ENCODE measurements around the gene OR2A2. TPM values are rescaled to one million over a fixed set of nuclear protein-coding genes. Genes with fewer than 3 reads are reported as not detected.
A peak's percentile ranks its signal among the peaks of the same experiment; 100 is the strongest.
"Not testable (repeated sequence)": the region's sequence is repeated elsewhere in the genome, so short reads cannot be mapped to it uniquely, and the experiment has no call there.

The OR2A2 gene
- total RNA-seq, 2 donors from 2014 or later, result not detected

- Mint-ChIP-seq H3K27me3 (peaks cover 40% of the 10 kb centered on the region), H3K36me3 (ENCODE audit: low read depth) (no peaks in the 10 kb centered on the region), H3K4me1 (no peaks in the 10 kb centered on the region), H3K4me3 (no peak overlapping the region), H3K27ac (no peak overlapping the region)
- DNase-seq, result no peak
- H3K9me3 ChIP-seq (ENCODE audit: control insufficient read depth, low read length, poor library complexity, severe bottlenecking), result no peaks in the 10 kb centered on the region
- no peak for ATAC-seq
Measured at GRCh38 chr7:144113651-144114050, 4.3 kb downstream of the OR2A2 start.

GRCh38 chr7:144118341-144118740, 9.0 kb downstream of the OR2A2 start:
- DNase-seq (no peak), ATAC-seq (no peak)
- no peaks in the 10 kb centered on the region for H3K9me3 ChIP-seq (ENCODE audit: control insufficient read depth, low read length, poor library complexity, severe bottlenecking)
- Mint-ChIP-seq H3K36me3 (ENCODE audit: low read depth) (no peaks in the 10 kb centered on the region), H3K4me1 (no peaks in the 10 kb centered on the region), H3K27me3 (peaks cover 17% of the 10 kb centered on the region), H3K27ac (no peak overlapping the region), H3K4me3 (no peak overlapping the region)

GRCh38 chr7:144122876-144123275, 13.5 kb downstream of the OR2A2 start, which contains the start of gene OR2A14:
Gene OR2A14, plus strand, starts transcription at chr7:144123176. Its CDS starts 5,937 bp downstream, at chr7:144129113.
- H3K9me3 ChIP-seq (ENCODE audit: control insufficient read depth, low read length, poor library complexity, severe bottlenecking), result no peaks in the 10 kb centered on the region
- Mint-ChIP-seq H3K27ac (no peak within 1 kb of the TSS), H3K4me1 (no peaks in the 10 kb centered on the region), H3K27me3 (peaks cover 11% of the 10 kb centered on the region), H3K36me3 (ENCODE audit: low read depth) (no peaks in the 10 kb centered on the region), H3K4me3 (no peak within 1 kb of the TSS)
- ATAC-seq (no peak), DNase-seq (no peak)

- Mint-ChIP-seq H3K4me1 (no peaks in the 10 kb centered on the region), H3K36me3 (ENCODE audit: low read depth) (no peaks in the 10 kb centered on the region), H3K4me3 (no peak overlapping the region), H3K27me3 (peaks cover 12% of the 10 kb centered on the region), H3K27ac (no peak overlapping the region)
- H3K9me3 ChIP-seq (ENCODE audit: control insufficient read depth, low read length, poor library complexity, severe bottlenecking), result no peaks in the 10 kb centered on the region
- DNase-seq, result peak; percentile 62 to 85 (median 66)
- ATAC-seq, result peak; percentile 100
Measured at GRCh38 chr7:144127714-144128334, 18.4 kb downstream of the OR2A2 start.

- not testable (repeated sequence) for H3K4me1 Mint-ChIP-seq; ATAC-seq; H3K36me3 Mint-ChIP-seq (ENCODE audit: low read depth); H3K27ac Mint-ChIP-seq; DNase-seq; H3K4me3 Mint-ChIP-seq; H3K9me3 ChIP-seq (ENCODE audit: control insufficient read depth, low read length, poor library complexity, severe bottlenecking)
- peaks cover 12% of the 10 kb centered on the region for H3K27me3 Mint-ChIP-seq
Measured at GRCh38 chr7:144129601-144130000, 20.2 kb downstream of the OR2A2 start.

GRCh38 chr7:144130730-144131129, 21.3 kb downstream of the OR2A2 start:
- H3K4me1 Mint-ChIP-seq, result no peaks in the 10 kb centered on the region
- H3K27me3 Mint-ChIP-seq, result peaks cover 12% of the 10 kb centered on the region
- no peak overlapping the region for H3K27ac Mint-ChIP-seq
- H3K36me3 Mint-ChIP-seq (ENCODE audit: low read depth), result no peaks in the 10 kb centered on the region
- ATAC-seq, result no peak
- no peak overlapping the region for H3K4me3 Mint-ChIP-seq
- no peak for DNase-seq
- no peaks in the 10 kb centered on the region for H3K9me3 ChIP-seq (ENCODE audit: control insufficient read depth, low read length, poor library complexity, severe bottlenecking)

- ATAC-seq (no peak), DNase-seq (no peak)
- no peak overlapping the region for H3K4me3 Mint-ChIP-seq
- no peaks in the 10 kb centered on the region for H3K36me3 Mint-ChIP-seq (ENCODE audit: low read depth)
- no peak overlapping the region for H3K27ac Mint-ChIP-seq
- H3K4me1 Mint-ChIP-seq, result no peaks in the 10 kb centered on the region
- no peaks in the 10 kb centered on the region for H3K9me3 ChIP-seq (ENCODE audit: control insufficient read depth, low read length, poor library complexity, severe bottlenecking)
- H3K27me3 Mint-ChIP-seq, result peaks cover 20% of the 10 kb centered on the region
Measured at GRCh38 chr7:144132262-144132661, 22.9 kb downstream of the OR2A2 start.

- Mint-ChIP-seq H3K4me1 (no peaks in the 10 kb centered on the region), H3K36me3 (ENCODE audit: low read depth) (no peaks in the 10 kb centered on the region), H3K27ac (no peak overlapping the region), H3K27me3 (peaks cover 23% of the 10 kb centered on the region), H3K4me3 (no peak overlapping the region)
- H3K9me3 ChIP-seq (ENCODE audit: control insufficient read depth, low read length, poor library complexity, severe bottlenecking), result no peaks in the 10 kb centered on the region
- DNase-seq (no peak), ATAC-seq (no peak)
Measured at GRCh38 chr7:144133307-144133706, 23.9 kb downstream of the OR2A2 start.

- Mint-ChIP-seq H3K36me3 (ENCODE audit: low read depth) (no peaks in the 10 kb centered on the region), H3K27me3 (peaks cover 23% of the 10 kb centered on the region), H3K4me1 (no peaks in the 10 kb centered on the region), H3K4me3 (no peak overlapping the region), H3K27ac (no peak overlapping the region)
- ATAC-seq (no peak), DNase-seq (no peak)
- no peaks in the 10 kb centered on the region for H3K9me3 ChIP-seq (ENCODE audit: control insufficient read depth, low read length, poor library complexity, severe bottlenecking)
Measured at GRCh38 chr7:144134116-144134515, 24.7 kb downstream of the OR2A2 start.

GRCh38 chr7:144137501-144137900, 28.1 kb downstream of the OR2A2 start:
- peaks cover 11% of the 10 kb centered on the region for H3K27me3 Mint-ChIP-seq
- no peak overlapping the region for H3K27ac Mint-ChIP-seq
- no peaks in the 10 kb centered on the region for H3K4me1 Mint-ChIP-seq
- ATAC-seq (no peak), DNase-seq (no peak)
- H3K9me3 ChIP-seq (ENCODE audit: control insufficient read depth, low read length, poor library complexity, severe bottlenecking), result no peaks in the 10 kb centered on the region
- H3K4me3 Mint-ChIP-seq, result no peak overlapping the region
- no peaks in the 10 kb centered on the region for H3K36me3 Mint-ChIP-seq (ENCODE audit: low read depth)

- Mint-ChIP-seq H3K36me3 (ENCODE audit: low read depth) (no peaks in the 10 kb centered on the region), H3K27me3 (peaks cover 4% of the 10 kb centered on the region), H3K4me1 (no peaks in the 10 kb centered on the region), H3K4me3 (no peak overlapping the region), H3K27ac (no peak overlapping the region)
- no peaks in the 10 kb centered on the region for H3K9me3 ChIP-seq (ENCODE audit: control insufficient read depth, low read length, poor library complexity, severe bottlenecking)
- DNase-seq (no peak), ATAC-seq (no peak)
Measured at GRCh38 chr7:144142187-144142586, 32.8 kb downstream of the OR2A2 start.

GRCh38 chr7:144144426-144144825, 35.0 kb downstream of the OR2A2 start:
- no peaks in the 10 kb centered on the region for H3K27me3 Mint-ChIP-seq
- no peaks in the 10 kb centered on the region for H3K9me3 ChIP-seq (ENCODE audit: control insufficient read depth, low read length, poor library complexity, severe bottlenecking)
- no peaks in the 10 kb centered on the region for H3K4me1 Mint-ChIP-seq
- DNase-seq, result no peak
- no peak for ATAC-seq
- no peak overlapping the region for H3K4me3 Mint-ChIP-seq
- H3K36me3 Mint-ChIP-seq (ENCODE audit: low read depth), result no peaks in the 10 kb centered on the region
- no peak overlapping the region for H3K27ac Mint-ChIP-seq

GRCh38 chr7:144148224-144148827, 38.9 kb downstream of the OR2A2 start:
- no peak for ATAC-seq
- Mint-ChIP-seq H3K4me1 (no peaks in the 10 kb centered on the region), H3K27ac (no peak overlapping the region), H3K4me3 (no peak overlapping the region), H3K36me3 (ENCODE audit: low read depth) (no peaks in the 10 kb centered on the region), H3K27me3 (peaks cover 6% of the 10 kb centered on the region)
- peaks cover 2% of the 10 kb centered on the region for H3K9me3 ChIP-seq (ENCODE audit: control insufficient read depth, low read length, poor library complexity, severe bottlenecking)
- DNase-seq, result no peak

- Mint-ChIP-seq H3K36me3 (ENCODE audit: low read depth) (no peaks in the 10 kb centered on the region), H3K4me3 (no peak overlapping the region), H3K4me1 (no peaks in the 10 kb centered on the region), H3K27ac (no peak overlapping the region), H3K27me3 (peaks cover 31% of the 10 kb centered on the region)
- ATAC-seq (no peak), DNase-seq (no peak)
- no peaks in the 10 kb centered on the region for H3K9me3 ChIP-seq (ENCODE audit: control insufficient read depth, low read length, poor library complexity, severe bottlenecking)
Measured at GRCh38 chr7:144158861-144159260, 49.5 kb downstream of the OR2A2 start.

Measured in T-helper 17 cell (primary cell).